ENCODE data around the gene COLQ. TPM values are rescaled to one million over a fixed set of nuclear protein-coding genes. Genes with fewer than 3 reads are reported as not detected.

COLQ gene
- total RNA-seq, 1 experiment from 2014 or later = 1.9 TPM

GRCh38 chr3:15500107-15500724 is 21.3 kb downstream of the COLQ start:
- Histone ChIP-seq H3K9me2 (ENCODE audit: insufficient read depth) (no peaks in the 10 kb centered on the region), H3K36me3 (ENCODE audit: control insufficient read depth in 1 of 2, insufficient read depth in 2 of 2, low read length in 2 of 2) (no peaks in the 10 kb centered on the region), H3K4me3 (replicated peaks in 1 of 2; ENCODE audit: low read depth in 1 of 2, low read length in 2 of 2) (no peak overlapping the region), H3K9ac (ENCODE audit: low read length) (no peak overlapping the region), H3K4me1 (ENCODE audit: control insufficient read depth in 1 of 2, insufficient read depth in 2 of 2, low read length in 2 of 2) (no peaks in the 10 kb centered on the region), H3K27me3 (ENCODE audit: insufficient read depth, low read length) (no peaks in the 10 kb centered on the region), H2AFZ (ENCODE audit: low read depth, low read length, poor library complexity, severe bottlenecking) (no peak overlapping the region), H3K9me3 (ENCODE audit: control insufficient read depth in 1 of 2, insufficient read depth in 1 of 2, low read depth in 1 of 2, low read length in 2 of 2) (no peaks in the 10 kb centered on the region), H4K20me1 (ENCODE audit: insufficient read depth) (no peaks in the 10 kb centered on the region), H3K27ac (ENCODE audit: low read depth, low read length) (no peak overlapping the region), H3K79me2 (ENCODE audit: insufficient read depth, low read length) (no peaks in the 10 kb centered on the region), H3K4me2 (ENCODE audit: low read length) (no peak overlapping the region)
- DNase-seq (ENCODE audit: low read depth, low spot score) (no peak), ATAC-seq (no peak)
- intact Hi-C loops (cut with micrococcal nuclease) = no loop called here
- no peak for TF ChIP-seq SP1 (IDR thresholded peaks at IDR 0.05; ENCODE audit: low read depth)
- TF ChIP-seq EGR1 (IDR thresholded peaks at IDR 0.05; ENCODE audit: low read depth) = no peak
- TF ChIP-seq ATF3 (IDR thresholded peaks at IDR 0.05) = no peak
- TF ChIP-seq SIN3A (IDR thresholded peaks at IDR 0.05; ENCODE audit: low read depth) = no peak
- no peak for TF ChIP-seq ELF1 (IDR thresholded peaks at IDR 0.05; ENCODE audit: borderline replicate concordance, low read depth)
- no peak for TF ChIP-seq EZH2phosphoT487 (IDR thresholded peaks at IDR 0.05; ENCODE audit: borderline replicate concordance)
- no peak for TF ChIP-seq TCF7L2 (IDR thresholded peaks at IDR 0.05; ENCODE audit: borderline replicate concordance, extremely low read depth, insufficient read depth, insufficient read length)
- no peak for TF ChIP-seq MAX (IDR thresholded peaks at IDR 0.05)
- TF ChIP-seq CBX3 (IDR thresholded peaks at IDR 0.05; ENCODE audit: low read depth) = no peak
- no peak for TF ChIP-seq YY1 (IDR thresholded peaks at IDR 0.05; ENCODE audit: extremely low read depth, insufficient replicate concordance, low read depth, low read length)
- TF ChIP-seq RAD21 (IDR thresholded peaks at IDR 0.05; ENCODE audit: low read depth) = no peak
- no peak for TF ChIP-seq EZH2 (IDR thresholded peaks at IDR 0.05)
- no peak for TF ChIP-seq ZBTB33 (IDR thresholded peaks at IDR 0.05; ENCODE audit: extremely low read depth, insufficient replicate concordance, low read length)
- TF ChIP-seq ZFX (IDR thresholded peaks at IDR 0.05) = no peak
- no peak for TF ChIP-seq CTCF (IDR thresholded peaks at IDR 0.05 in 2 of 3, conservative IDR thresholded peaks at IDR 0.05 in 1 of 3; ENCODE audit: borderline replicate concordance in 1 of 3, insufficient read depth in 1 of 3, low read depth in 2 of 3, low read length in 2 of 3)
- no peak for TF ChIP-seq CEBPB (IDR thresholded peaks at IDR 0.05; ENCODE audit: low read depth)
- RAD21 ChIA-PET (ENCODE audit: low non-redundant PET in 1 of 2, low total read pairs in 2 of 2, uncharacterized antibody in 2 of 2, unreplicated experiment in 2 of 2) = no interaction called here
- CTCF ChIA-PET = no interaction called here
- POLR2A ChIA-PET = no interaction called here
- no TSS peak for BruUV-seq (replicated peaks)
